GM18505 (cell line): ENCODE data around the gene MVP.

Source experiments
- ATAC-seq: cut with Tn5 transposase; IDR thresholded peaks from one replicate; pipeline ENCODE4 v1.9.1; 2021; ENCODE audit not compliant: unreplicated experiment
- POLR2A ChIP-seq: IDR thresholded peaks from 4 replicates; pipeline ENCODE4 v1.6.1; 2011; ENCODE audit warnings: borderline replicate concordance; ENCODE audit not compliant: insufficient read depth, insufficient read length; ENCODE audit errors: extremely low read depth

MVP gene

GRCh38 chr16:29891525-29892457 is 71.5 kb downstream of the MVP start:
- no peak for ATAC-seq

DNA sequence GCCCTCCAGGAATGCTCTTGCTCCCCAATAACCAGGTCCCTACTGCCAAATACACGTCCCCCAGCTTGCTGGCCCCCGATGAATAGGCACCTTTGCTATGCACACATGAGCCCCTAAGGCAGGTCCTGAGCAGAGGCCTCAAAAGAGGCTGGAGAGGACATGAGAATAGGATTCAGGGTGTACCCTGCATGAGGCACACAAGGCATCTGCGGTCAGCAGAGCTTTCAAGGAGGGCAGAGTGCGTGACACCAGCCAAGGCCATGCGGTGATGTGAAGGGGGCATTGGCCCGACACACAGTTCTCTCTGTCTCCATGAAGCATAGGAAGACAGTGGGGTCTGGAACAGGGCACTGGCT is 72.2 kb downstream of the MVP start:
- no peak for ATAC-seq
- no peak for TF ChIP-seq POLR2A

More at GRCh38 chr16:29891525-29892457, 71.5 kb downstream of the MVP start:
- no peak for TF ChIP-seq POLR2A

DNA sequence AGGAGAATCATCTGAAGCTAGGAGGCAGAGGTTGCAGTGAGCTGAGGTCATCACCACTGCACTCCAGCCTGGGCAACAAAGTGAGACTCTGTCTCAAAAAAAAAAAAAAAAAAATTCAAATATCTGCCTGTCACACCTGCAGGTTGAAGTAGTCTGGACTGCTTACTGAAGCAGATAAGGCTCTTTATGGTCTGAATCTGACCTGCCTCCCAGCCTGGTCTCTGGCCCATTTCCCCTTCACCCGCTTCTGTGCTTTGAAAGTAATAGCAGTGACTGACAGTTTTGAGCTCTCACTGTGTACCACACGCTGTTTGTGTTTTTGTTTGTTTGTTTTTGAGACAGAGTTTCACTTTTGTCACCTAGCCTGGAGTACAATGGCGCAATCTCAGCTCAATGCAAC is 73.3 kb downstream of the MVP start:
- no peak for ATAC-seq

DNA sequence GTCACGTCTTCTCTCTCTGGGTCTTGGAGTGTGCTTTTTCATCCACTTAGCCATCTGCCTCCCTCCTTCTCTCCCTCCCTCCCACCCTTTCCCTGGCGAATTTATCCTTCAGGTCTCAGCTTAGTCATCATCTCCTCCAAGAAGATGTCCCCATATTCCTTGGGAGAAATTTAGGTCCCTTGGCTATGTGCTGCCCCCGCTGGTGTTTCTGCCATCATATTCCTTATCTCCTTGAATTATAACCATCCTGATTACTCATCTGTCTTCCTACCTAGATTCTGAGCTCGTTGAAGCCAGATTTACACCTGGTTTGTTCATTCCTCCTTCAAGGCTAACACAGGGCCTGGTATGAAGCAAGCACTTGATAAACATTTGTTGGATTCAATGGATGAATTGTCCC is 74.1 kb downstream of the MVP start:
- no peak for TF ChIP-seq POLR2A
- ATAC-seq, result no peak

More for the DNA sequence above, 73.3 kb downstream of the MVP start:
- TF ChIP-seq POLR2A, result no peak

DNA sequence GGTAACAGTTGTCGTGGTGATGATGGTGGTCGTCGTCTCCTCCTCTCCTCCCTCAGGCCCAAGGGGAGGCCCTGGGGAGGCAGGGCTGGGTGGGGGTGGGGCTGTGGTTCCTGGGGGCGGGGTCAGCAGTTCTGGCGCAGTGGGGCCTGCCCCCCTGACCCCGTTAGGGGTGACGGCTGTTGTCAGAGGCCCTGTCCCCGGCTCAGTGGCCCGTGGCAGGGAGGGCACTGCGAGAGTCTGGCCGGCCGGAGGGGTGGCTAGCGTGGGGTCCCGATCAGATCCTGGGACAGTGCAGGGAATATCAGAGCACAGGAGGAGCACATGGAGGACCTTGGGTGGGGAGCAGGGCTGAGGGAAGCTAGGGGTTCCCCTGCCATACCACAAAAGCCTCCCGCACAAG is 76.6 kb downstream of the MVP start:
- no peak for TF ChIP-seq POLR2A
- no peak for ATAC-seq

DNA sequence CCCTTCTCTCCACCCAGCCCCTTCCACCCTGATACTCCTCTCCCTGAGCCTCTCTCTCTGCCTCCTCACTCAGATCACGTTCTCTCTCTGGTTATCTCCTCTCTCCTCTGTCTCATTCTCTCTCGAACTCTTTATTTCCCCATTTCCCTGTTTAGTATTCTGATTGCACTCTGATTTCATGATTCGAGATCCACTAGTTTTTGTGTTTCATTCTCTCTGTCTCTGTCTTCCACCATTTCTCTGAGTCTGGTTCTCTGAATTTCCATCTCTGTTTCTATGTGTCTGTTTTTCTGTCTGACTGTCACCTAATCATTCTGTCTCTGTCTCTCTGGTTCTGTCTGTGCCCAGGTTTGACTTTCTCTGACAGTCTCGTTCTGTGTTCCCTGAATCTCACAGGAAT is 77.1 kb downstream of the MVP start:
- TF ChIP-seq POLR2A, result no peak
- no peak for ATAC-seq
